ENCODE results near the gene RAMACL.

The RAMACL gene

GRCh38 chr6:166567813-166568212, 18.7 kb downstream of the RAMACL start:
- TF ChIP-seq TAF1 (IDR thresholded peaks at IDR 0.05; ENCODE audit: borderline replicate concordance, low read depth, low read length) (no peak), POLR2AphosphoS5 (IDR thresholded peaks at IDR 0.05; ENCODE audit: low read depth, low read length) (no peak), POLR2A (IDR thresholded peaks at IDR 0.05; ENCODE audit: low read depth, low read length) (no peak)
- FAIRE-seq (no peak), DNase-seq (ENCODE audit: insufficient read length) (no peak)

- TF ChIP-seq POLR2A (IDR thresholded peaks at IDR 0.05; ENCODE audit: low read depth, low read length): no peak
- TF ChIP-seq TAF1 (IDR thresholded peaks at IDR 0.05; ENCODE audit: borderline replicate concordance, low read depth, low read length): no peak
- no peak for TF ChIP-seq POLR2AphosphoS5 (IDR thresholded peaks at IDR 0.05; ENCODE audit: low read depth, low read length)
- DNase-seq (ENCODE audit: insufficient read length): no peak
- FAIRE-seq: no peak
Observed at GRCh38 chr6:166567107-166567506, 19.4 kb downstream of the RAMACL start.

- TF ChIP-seq POLR2AphosphoS5 (IDR thresholded peaks at IDR 0.05; ENCODE audit: low read depth, low read length): no peak
- no peak for TF ChIP-seq TAF1 (IDR thresholded peaks at IDR 0.05; ENCODE audit: borderline replicate concordance, low read depth, low read length)
- no peak for TF ChIP-seq POLR2A (IDR thresholded peaks at IDR 0.05; ENCODE audit: low read depth, low read length)
- no peak for FAIRE-seq
- no peak for DNase-seq (ENCODE audit: insufficient read length)
Observed at GRCh38 chr6:166566026-166567011, 20.2 kb downstream of the RAMACL start.

GRCh38 chr6:166565084-166565967, 21.2 kb downstream of the RAMACL start:
- TF ChIP-seq TAF1 (IDR thresholded peaks at IDR 0.05; ENCODE audit: borderline replicate concordance, low read depth, low read length) (no peak), POLR2A (IDR thresholded peaks at IDR 0.05; ENCODE audit: low read depth, low read length) (no peak), POLR2AphosphoS5 (IDR thresholded peaks at IDR 0.05; ENCODE audit: low read depth, low read length) (no peak)
- DNase-seq (ENCODE audit: insufficient read length): no peak
- no peak for FAIRE-seq

GRCh38 chr6:166563805-166564204, 22.7 kb downstream of the RAMACL start:
- DNase-seq (ENCODE audit: insufficient read length) (no peak), FAIRE-seq (no peak)
- TF ChIP-seq POLR2AphosphoS5 (IDR thresholded peaks at IDR 0.05; ENCODE audit: low read depth, low read length): no peak
- no peak for TF ChIP-seq TAF1 (IDR thresholded peaks at IDR 0.05; ENCODE audit: borderline replicate concordance, low read depth, low read length)
- TF ChIP-seq POLR2A (IDR thresholded peaks at IDR 0.05; ENCODE audit: low read depth, low read length): no peak

GRCh38 chr6:166563200-166563599, 23.3 kb downstream of the RAMACL start:
- TF ChIP-seq TAF1 (IDR thresholded peaks at IDR 0.05; ENCODE audit: borderline replicate concordance, low read depth, low read length) (no peak), POLR2AphosphoS5 (IDR thresholded peaks at IDR 0.05; ENCODE audit: low read depth, low read length) (no peak), POLR2A (IDR thresholded peaks at IDR 0.05; ENCODE audit: low read depth, low read length) (no peak)
- FAIRE-seq (no peak), DNase-seq (ENCODE audit: insufficient read length) (no peak)

- TF ChIP-seq POLR2A (IDR thresholded peaks at IDR 0.05; ENCODE audit: low read depth, low read length) (no peak), POLR2AphosphoS5 (IDR thresholded peaks at IDR 0.05; ENCODE audit: low read depth, low read length) (no peak), TAF1 (IDR thresholded peaks at IDR 0.05; ENCODE audit: borderline replicate concordance, low read depth, low read length) (no peak)
- FAIRE-seq (no peak), DNase-seq (ENCODE audit: insufficient read length) (no peak)
Observed at GRCh38 chr6:166562726-166563125, 23.8 kb downstream of the RAMACL start.

- no peak for FAIRE-seq
- DNase-seq (ENCODE audit: insufficient read length): no peak
- TF ChIP-seq POLR2A (IDR thresholded peaks at IDR 0.05; ENCODE audit: low read depth, low read length) (no peak), TAF1 (IDR thresholded peaks at IDR 0.05; ENCODE audit: borderline replicate concordance, low read depth, low read length) (no peak), POLR2AphosphoS5 (IDR thresholded peaks at IDR 0.05; ENCODE audit: low read depth, low read length) (no peak)
Observed at GRCh38 chr6:166561771-166562359, 24.6 kb downstream of the RAMACL start.

GRCh38 chr6:166560222-166560621, 26.3 kb downstream of the RAMACL start:
- FAIRE-seq: no peak
- DNase-seq (ENCODE audit: insufficient read length): no peak
- no peak for TF ChIP-seq POLR2AphosphoS5 (IDR thresholded peaks at IDR 0.05; ENCODE audit: low read depth, low read length)
- TF ChIP-seq POLR2A (IDR thresholded peaks at IDR 0.05; ENCODE audit: low read depth, low read length): no peak
- no peak for TF ChIP-seq TAF1 (IDR thresholded peaks at IDR 0.05; ENCODE audit: borderline replicate concordance, low read depth, low read length)

GRCh38 chr6:166559662-166560061, 26.8 kb downstream of the RAMACL start:
- FAIRE-seq: no peak
- TF ChIP-seq POLR2AphosphoS5 (IDR thresholded peaks at IDR 0.05; ENCODE audit: low read depth, low read length) (no peak), TAF1 (IDR thresholded peaks at IDR 0.05; ENCODE audit: borderline replicate concordance, low read depth, low read length) (no peak), POLR2A (IDR thresholded peaks at IDR 0.05; ENCODE audit: low read depth, low read length) (no peak)
- no peak for DNase-seq (ENCODE audit: insufficient read length)

GRCh38 chr6:166559211-166559610, 27.3 kb downstream of the RAMACL start:
- TF ChIP-seq TAF1 (IDR thresholded peaks at IDR 0.05; ENCODE audit: borderline replicate concordance, low read depth, low read length): no peak
- TF ChIP-seq POLR2AphosphoS5 (IDR thresholded peaks at IDR 0.05; ENCODE audit: low read depth, low read length): no peak
- no peak for DNase-seq (ENCODE audit: insufficient read length)
- no peak for FAIRE-seq
